Cortex of kidney (tissue), 1 donor: Measurements from ENCODE around the gene MAP3K2.
"Not testable (repeated sequence)": the region's sequence is repeated elsewhere in the genome, so short reads cannot be mapped to it uniquely, and the experiment has no call there.

Source experiments
- DNase-seq: peaks from one replicate; lab custom pipeline; 2025; lab: John Stamatoyannopoulos, UW

MAP3K2 gene

GRCh38 chr2:127421116-127421800 lies 33.5 kb upstream of the MAP3K2 start:
- DNase-seq, result no peak

GRCh38 chr2:127420039-127420864 lies 32.5 kb upstream of the MAP3K2 start:
- DNase-seq, result no peak

- DNase-seq, result no peak
Observed at GRCh38 chr2:127419448-127420038, 31.8 kb upstream of the MAP3K2 start.

- DNase-seq, result no peak
Observed at GRCh38 chr2:127419112-127419430, 31.3 kb upstream of the MAP3K2 start.

DNA sequence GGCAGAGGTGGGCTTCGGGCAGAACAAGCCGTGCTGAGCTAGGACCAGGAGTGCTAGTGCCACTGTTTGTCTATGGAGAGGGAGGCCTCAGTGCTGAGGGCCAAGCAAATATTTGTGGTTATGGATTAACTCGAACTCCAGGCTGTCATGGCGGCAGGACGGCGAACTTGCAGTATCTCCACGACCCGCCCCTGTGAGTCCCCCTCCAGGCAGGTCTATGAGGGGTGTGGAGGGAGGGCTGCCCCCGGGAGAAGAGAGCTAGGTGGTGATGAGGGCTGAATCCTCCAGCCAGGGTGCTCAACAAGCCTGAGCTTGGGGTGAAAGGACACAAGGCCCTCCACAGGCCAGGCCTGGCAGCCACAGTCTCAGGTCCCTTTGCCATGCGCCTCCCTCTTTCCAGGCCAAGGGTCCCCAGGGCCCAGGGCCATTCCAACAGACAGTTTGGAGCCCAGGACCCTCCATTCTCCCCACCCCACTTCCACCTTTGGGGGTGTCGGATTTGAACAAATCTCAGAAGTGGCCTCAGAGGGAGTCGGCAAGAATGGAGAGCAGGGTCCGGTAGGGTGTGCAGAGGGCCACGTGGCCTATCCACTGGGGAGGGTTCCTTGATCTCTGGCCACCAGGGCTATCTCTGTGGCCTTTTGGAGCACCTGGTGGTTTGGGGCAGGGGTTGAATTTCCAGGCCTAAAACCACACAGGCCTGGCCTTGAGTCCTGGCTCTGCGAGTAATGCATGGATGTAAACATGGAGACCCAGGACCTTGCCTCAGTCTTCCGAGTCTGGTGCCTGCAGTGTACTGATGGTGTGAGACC lies 30.7 kb upstream of the MAP3K2 start, which contains the start of gene PROC:
Gene PROC (plus strand): TSS at position 128 of the 812 bp plus-strand sequence. CDS start 1,516 bp downstream, outside the sequence.
- DNase-seq, result no peak

DNA sequence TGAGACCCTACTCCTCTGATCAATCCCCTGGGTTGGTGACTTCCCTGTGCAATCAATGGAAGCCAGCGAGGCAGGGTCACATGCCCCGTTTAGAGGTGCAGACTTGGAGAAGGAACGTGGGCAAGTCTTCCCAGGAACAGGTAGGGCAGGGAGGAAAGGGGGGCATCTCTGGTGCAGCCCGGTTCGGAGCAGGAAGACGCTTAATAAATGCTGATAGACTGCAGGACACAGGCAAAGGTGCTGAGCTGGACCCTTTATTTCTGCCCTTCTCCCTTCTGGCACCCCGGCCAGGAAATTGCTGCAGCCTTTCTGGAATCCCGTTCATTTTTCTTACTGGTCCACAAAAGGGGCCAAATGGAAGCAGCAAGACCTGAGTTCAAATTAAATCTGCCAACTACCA lies 29.6 kb upstream of the MAP3K2 start:
- no peak for DNase-seq

DNA sequence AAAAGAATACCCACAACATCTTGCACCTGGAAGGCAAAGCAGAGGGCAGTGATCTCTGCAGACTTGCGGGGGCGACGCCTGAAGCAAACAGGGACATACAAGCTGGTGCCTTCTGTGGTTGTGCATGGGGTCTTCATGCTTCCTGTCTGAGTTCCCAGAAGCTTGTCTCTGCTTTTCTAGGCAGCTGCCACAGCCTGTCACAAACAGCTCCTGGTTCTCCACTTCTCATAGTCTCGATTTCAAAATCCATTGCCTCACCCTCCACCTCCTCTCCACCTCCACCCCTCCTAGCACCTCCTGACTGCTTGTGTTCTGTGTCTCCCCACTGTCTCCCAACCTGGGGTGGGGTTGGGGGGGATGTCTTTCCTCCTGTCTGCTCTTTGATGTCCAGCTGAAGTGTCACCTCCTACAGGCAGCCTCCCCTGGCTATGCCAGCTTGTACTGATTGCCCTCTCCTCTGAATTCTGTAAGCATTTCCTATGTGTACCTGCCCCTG lies 28.8 kb upstream of the MAP3K2 start:
- DNase-seq, result no peak

GRCh38 chr2:127415593-127416505 lies 28.1 kb upstream of the MAP3K2 start:
- no peak for DNase-seq

DNA sequence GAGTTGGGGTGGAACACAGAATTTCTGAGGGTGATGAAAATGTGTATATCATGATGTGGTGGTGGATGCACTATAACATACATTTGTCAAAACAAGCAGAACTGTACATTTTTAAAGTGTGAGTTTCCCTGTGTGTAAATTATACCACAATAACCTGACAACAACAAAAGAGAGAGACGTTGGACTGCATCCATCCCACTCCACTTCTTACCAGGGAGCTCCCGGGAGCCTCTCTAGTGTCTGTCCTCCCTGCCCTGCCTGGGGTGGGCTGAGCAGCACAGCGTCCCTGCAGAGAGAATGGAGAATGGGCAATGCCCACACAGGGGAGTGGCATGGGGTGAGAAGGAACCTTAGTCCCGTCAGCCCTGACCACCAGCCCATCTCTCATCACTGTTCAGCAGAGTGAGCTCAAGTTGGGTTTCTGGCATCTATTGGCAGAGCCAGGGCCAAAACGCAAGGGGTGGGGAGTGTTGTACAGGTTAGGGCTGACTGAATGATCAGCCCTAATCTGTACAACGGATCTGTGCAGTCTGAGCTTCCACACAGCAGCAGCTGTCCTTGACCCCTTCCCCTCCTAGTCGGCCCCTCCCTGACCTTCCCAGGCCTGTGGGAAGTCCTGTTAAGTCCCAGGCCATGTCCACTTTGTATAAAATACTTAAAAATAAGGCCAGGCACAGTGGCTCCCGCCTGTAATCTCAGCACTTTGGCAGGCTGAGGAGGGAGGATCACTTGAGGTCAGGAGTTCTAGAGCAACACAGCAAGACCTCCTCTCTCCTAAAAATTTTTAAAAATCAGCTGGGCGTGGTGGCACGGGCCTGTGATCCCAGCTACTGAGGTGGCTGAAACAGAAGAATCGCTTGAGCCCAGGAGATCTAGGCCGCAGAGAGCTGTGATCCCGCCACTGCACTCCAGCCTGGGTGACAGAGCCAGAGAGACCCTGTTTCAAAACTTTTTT lies 27.1 kb upstream of the MAP3K2 start:
- DNase-seq, result no peak

DNA sequence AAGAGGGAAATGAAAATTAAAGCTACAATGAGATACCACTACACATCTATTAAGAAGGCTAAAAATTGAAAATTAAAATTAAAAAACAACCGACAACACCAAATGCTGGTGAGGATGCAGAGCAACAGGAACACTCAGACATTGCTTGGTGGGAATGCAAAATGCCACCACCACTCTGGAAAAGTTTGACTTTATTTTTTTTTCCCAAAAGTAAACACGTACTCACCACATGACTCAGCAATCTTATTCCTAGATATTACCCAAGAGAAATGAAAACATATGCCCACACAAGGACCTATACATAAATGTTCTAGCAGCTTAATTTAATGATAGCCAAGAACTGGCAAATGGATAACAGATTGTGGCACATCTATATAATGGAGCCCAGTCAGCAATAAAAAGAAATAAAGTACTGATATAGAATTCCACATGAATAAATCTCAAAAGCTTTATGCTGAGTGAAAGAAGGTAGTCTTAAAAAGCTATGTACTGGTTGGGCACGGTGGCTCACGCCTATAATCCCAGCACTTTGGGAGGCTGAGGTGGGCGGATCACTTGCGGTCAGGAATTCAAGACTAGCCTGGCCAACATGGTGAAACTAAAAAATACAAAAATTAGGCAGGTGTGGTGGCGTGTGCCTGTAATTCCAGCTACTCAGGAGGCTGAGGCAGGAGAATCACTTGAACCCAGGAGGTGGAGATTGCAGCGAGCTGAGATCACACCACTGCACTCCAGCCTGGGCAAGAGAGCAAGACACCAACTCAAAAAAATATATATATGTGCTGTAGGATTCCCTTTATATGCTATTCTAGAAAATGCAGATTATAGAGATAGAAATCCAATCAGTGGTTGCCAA lies 26.2 kb upstream of the MAP3K2 start:
- DNase-seq, result no peak

- DNase-seq, result no peak
Observed at GRCh38 chr2:127413200-127413599, 25.4 kb upstream of the MAP3K2 start.

- no peak for DNase-seq
Observed at GRCh38 chr2:127411653-127412369, 24.0 kb upstream of the MAP3K2 start.

DNA sequence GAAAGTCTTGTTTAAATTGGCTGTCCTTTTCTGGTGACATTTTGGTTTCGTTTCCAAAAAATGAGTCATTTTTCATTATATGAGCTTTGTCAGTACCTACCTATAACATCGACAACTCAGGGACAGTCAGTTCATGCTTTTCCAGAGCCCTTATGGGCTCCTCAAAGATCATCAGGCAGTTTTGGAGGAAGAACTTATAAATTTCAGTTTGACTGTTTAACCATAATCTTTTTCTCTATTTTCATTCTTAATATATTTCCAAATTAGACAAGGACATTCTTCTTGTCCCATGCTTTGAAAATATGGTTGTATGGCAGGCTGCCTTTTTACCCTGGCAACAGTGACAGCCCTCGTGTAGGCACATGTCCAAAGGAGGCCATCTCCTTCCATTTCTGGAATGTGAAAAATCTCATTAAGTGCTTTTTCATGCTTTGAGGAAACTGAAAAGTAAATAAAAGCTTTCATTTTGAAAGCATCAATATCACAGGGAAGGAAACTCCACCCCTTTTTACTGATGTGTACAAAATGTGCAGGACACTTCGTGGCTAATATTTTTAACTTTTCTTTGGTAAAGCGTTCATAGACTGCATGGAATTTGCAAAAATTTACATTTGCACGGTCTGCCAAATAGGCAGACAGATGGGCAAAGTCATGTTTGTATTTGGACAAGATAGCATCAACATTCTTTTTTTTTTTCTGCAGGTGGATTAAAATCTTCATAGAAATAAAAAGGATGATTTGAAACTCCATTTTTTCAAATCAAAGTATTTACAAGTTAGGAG lies 23.3 kb upstream of the MAP3K2 start:
- DNase-seq, result no peak

DNA sequence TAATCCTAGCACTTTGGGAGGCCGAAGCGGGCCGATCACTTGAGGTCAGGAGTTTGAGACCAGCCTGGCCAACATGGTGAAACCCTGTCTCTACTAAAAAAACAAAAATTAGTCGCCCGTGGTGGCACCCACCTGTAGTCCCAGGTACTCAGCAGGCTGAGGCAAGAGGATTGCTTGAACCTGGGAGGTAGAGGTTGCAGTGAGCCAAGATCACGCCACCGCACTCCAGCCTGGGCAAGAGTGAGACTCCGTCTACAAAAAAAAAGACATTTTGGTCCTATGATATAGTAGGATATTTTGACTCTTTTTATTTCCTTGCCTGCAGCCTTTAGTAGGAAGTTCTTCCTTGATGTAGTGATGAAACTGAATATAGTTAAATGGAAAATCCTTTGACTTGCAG lies 21.9 kb upstream of the MAP3K2 start:
- DNase-seq, result not testable (repeated sequence)

DNA sequence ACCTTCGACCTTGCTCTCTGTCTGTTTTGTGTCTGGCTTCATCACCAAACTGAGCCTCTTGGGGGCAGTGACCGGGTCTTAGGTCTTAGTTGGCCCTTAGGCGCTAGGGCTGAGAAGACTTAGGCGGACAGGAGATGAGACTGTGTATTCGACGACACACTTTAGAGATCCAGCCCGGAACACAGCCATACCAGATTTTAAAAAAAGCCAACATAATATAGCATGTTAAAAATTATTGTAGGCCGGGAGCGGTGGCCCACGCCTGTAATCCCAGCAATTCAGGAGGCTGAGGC lies 21.0 kb upstream of the MAP3K2 start:
- no peak for DNase-seq

GRCh38 chr2:127408004-127408806 lies 20.4 kb upstream of the MAP3K2 start:
- DNase-seq, result peak; percentile 28

GRCh38 chr2:127407661-127408003 lies 19.9 kb upstream of the MAP3K2 start:
- no peak for DNase-seq
